Measurements from ENCODE around the gene SPPL3. TPM values are rescaled to one million over a fixed set of nuclear protein-coding genes. Genes with fewer than 3 reads are reported as not detected.

The SPPL3 gene
- total and polyA plus RNA-seq, 4 donors, result 14.2 to 52.3 (median 29.6) TPM

GRCh38 chr12:120718055-120718454 lies 186.1 kb downstream of the SPPL3 start:
- Histone ChIP-seq H3K4me1 (ENCODE audit: control insufficient read depth in 5 of 5, insufficient read depth in 5 of 5, low read length in 5 of 5) (peaks cover 0 to 15% (median 8%) of the 10 kb centered on the region in 5 donors), H3K4me3 (no peak overlapping the region), H3K9ac (ENCODE audit: insufficient read depth in 1 of 2, low read length in 2 of 2) (no peak overlapping the region), H3K27ac (ENCODE audit: low read depth in 1 of 2, low read length in 1 of 2) (no peak overlapping the region), H3K36me3 (ENCODE audit: control insufficient read depth in 4 of 4, insufficient read depth in 4 of 4, low read length in 4 of 4) (peaks cover 27 to 74% (median 53%) of the 10 kb centered on the region in 4 donors), H3K9me3 (ENCODE audit: control insufficient read depth in 4 of 4, insufficient read depth in 3 of 4, low read length in 3 of 4) (no peaks in the 10 kb centered on the region), H3K27me3 (ENCODE audit: control insufficient read depth in 3 of 3, insufficient read depth in 3 of 3, low read length in 2 of 3) (no peaks in the 10 kb centered on the region)
- DNase-seq (no peak), ATAC-seq (ENCODE audit: insufficient read depth, low FRiP score) (no peak)
- 92 to 97% methylated on average over 9 of the region's 9 CpGs for WGBS, 2 donors
- no peak for TF ChIP-seq CTCF (IDR thresholded peaks at IDR 0.05; ENCODE audit: control extremely low read depth, extremely low read depth)

DNA sequence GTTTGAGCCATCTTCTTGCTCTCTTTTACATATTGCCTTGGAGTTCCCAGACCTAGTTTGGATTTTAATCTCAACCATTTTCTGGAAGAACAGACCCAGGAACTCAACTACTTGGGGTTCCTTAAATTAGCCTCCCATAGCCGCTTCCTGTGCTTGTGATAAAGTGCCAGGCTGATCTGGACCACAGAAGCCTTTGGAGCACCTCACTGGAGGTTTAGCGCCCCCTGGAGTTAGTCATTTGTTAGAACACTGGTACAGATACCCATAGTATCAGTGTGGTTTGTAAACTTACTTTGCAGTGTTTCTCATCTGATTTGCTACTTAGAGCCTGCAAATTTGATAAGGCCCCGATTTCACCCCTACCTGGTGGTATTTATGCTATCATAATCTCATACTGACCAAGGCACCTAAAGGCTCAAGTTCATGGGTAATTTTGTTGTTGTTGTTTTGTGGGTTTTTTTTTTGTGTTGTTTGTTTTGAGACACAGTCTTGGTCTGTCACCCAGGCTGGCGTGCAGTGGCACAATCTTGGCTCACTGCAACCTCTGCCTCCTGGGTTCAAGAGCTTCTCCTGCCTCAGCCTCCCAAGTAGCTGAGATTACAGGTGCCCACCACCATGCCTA lies 190.2 kb downstream of the SPPL3 start:
- DNase-seq, result peak; percentile 77 to 89 (median 88)
- ATAC-seq (ENCODE audit: insufficient read depth, low FRiP score), result peak; percentile 67
- TF ChIP-seq CTCF (IDR thresholded peaks at IDR 0.05; ENCODE audit: control extremely low read depth, extremely low read depth), result peak; percentile 62
- Histone ChIP-seq H3K9ac (ENCODE audit: insufficient read depth in 1 of 2, low read length in 2 of 2) (no peak overlapping the region), H3K9me3 (ENCODE audit: control insufficient read depth in 4 of 4, insufficient read depth in 3 of 4, low read length in 3 of 4) (no peaks in the 10 kb centered on the region), H3K4me3 (no peak overlapping the region), H3K27me3 (ENCODE audit: control insufficient read depth in 3 of 3, insufficient read depth in 3 of 3, low read length in 2 of 3) (no peaks in the 10 kb centered on the region), H3K27ac (ENCODE audit: low read depth in 1 of 2, low read length in 1 of 2) (no peak overlapping the region), H3K36me3 (ENCODE audit: control insufficient read depth in 4 of 4, insufficient read depth in 4 of 4, low read length in 4 of 4) (peaks cover 21 to 46% (median 25%) of the 10 kb centered on the region in 4 donors), H3K4me1 (ENCODE audit: control insufficient read depth in 5 of 5, insufficient read depth in 5 of 5, low read length in 5 of 5) (peaks cover 4 to 37% (median 7%) of the 10 kb centered on the region in 5 donors)
- WGBS, 2 donors, result 23 to 26% methylated on average over 4 of the region's 4 CpGs

DNA sequence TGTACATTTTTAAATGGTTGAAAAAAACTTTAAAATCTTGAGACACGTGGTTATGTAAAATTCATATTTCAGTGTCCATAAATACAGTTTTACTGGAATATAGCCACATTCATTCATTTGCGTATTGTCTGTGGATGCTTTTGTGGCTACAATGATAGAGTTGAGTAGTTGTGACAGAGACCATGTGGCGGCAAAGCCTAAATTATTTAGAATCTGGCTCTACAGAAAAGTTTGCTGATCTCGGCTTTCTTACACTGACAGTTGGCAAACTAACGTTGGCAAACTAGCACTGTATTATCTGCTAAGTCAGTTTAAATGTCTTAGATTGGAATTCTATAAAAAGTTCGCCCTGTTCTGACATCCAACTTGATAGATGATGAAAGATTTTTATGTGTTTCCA lies 191.5 kb downstream of the SPPL3 start:
- no peak for ATAC-seq (ENCODE audit: insufficient read depth, low FRiP score)

More for the DNA sequence above, 191.5 kb downstream of the SPPL3 start:
- Histone ChIP-seq H3K4me3 (no peak overlapping the region), H3K9ac (ENCODE audit: insufficient read depth in 1 of 2, low read length in 2 of 2) (no peak overlapping the region), H3K27ac (ENCODE audit: low read depth in 1 of 2, low read length in 1 of 2) (no peak overlapping the region), H3K9me3 (ENCODE audit: control insufficient read depth in 4 of 4, insufficient read depth in 3 of 4, low read length in 3 of 4) (peaks cover 0 to 3% (median 0%) of the 10 kb centered on the region in 4 donors), H3K4me1 (ENCODE audit: control insufficient read depth in 5 of 5, insufficient read depth in 5 of 5, low read length in 5 of 5) (peaks cover 4 to 37% (median 7%) of the 10 kb centered on the region in 5 donors), H3K27me3 (ENCODE audit: control insufficient read depth in 3 of 3, insufficient read depth in 3 of 3, low read length in 2 of 3) (no peaks in the 10 kb centered on the region), H3K36me3 (ENCODE audit: control insufficient read depth in 4 of 4, insufficient read depth in 4 of 4, low read length in 4 of 4) (peaks cover 10 to 35% (median 18%) of the 10 kb centered on the region in 4 donors)
- peak in 2 of 3 donors; percentile 71 to 81 for DNase-seq
- TF ChIP-seq CTCF (IDR thresholded peaks at IDR 0.05; ENCODE audit: control extremely low read depth, extremely low read depth), result no peak
- 85 to 88% methylated on average over 6 of the region's 6 CpGs for WGBS, 2 donors

Other genes with a start within 250 kb of the SPPL3 start
- 100 to 1,000 TPM in 1 of 2 donors, 10 to 100 TPM in 1; 56.8 to 161 TPM for gene MLEC, start 217.2 kb downstream of the SPPL3 start, total RNA-seq
- 10 to 100 TPM; 34.1 to 50.6 TPM for gene MLEC, start 217.2 kb downstream of the SPPL3 start, polyA plus RNA-seq
- 10 to 100 TPM; 30.2 to 43.2 TPM for gene UNC119B, start 193.9 kb downstream of the SPPL3 start, total RNA-seq
- 10 to 100 TPM in 1 of 2 donors, 1 to 10 TPM in 1; 8.6 to 21.2 TPM for gene UNC119B, start 193.9 kb downstream of the SPPL3 start, polyA plus RNA-seq
- gene ACADS, start 178.5 kb downstream of the SPPL3 start, total RNA-seq, result 10 to 100 TPM; 16.4 to 32.4 TPM
- gene ACADS, start 178.5 kb downstream of the SPPL3 start, polyA plus RNA-seq, result 10 to 100 TPM; 22.3 to 31.6 TPM
- gene HNF1A, start 74.2 kb upstream of the SPPL3 start, total RNA-seq, result under 1 TPM; 0.46 to 0.52 TPM
- under 1 TPM; 0.06 to 0.08 TPM for gene HNF1A, start 74.2 kb upstream of the SPPL3 start, polyA plus RNA-seq
- gene C12orf43, start 112.1 kb upstream of the SPPL3 start, total RNA-seq, result 10 to 100 TPM; 11.7 to 17.6 TPM
- 10 to 100 TPM in 1 of 2 donors, 1 to 10 TPM in 1; 9.9 to 13.3 TPM for gene C12orf43, start 112.1 kb upstream of the SPPL3 start, polyA plus RNA-seq
- 10 to 100 TPM in 1 of 2 donors, under 1 TPM in 1; 0.60 to 11.1 TPM for gene OASL, start 134.9 kb upstream of the SPPL3 start, total RNA-seq
- gene OASL, start 134.9 kb upstream of the SPPL3 start, polyA plus RNA-seq, result 10 to 100 TPM in 1 of 2 donors, 1 to 10 TPM in 1; 7.8 to 10.5 TPM
- gene P2RX7, start 228.5 kb upstream of the SPPL3 start, total RNA-seq, result 10 to 100 TPM in 1 of 2 donors, 1 to 10 TPM in 1; 5.3 to 17.1 TPM
- 10 to 100 TPM in 1 of 2 donors, 1 to 10 TPM in 1; 5.3 to 11.4 TPM for gene P2RX7, start 228.5 kb upstream of the SPPL3 start, polyA plus RNA-seq